HL-60 (cell line): Measurements from ENCODE around the gene CTNNAL1.

ENCODE experiments used
- GABPA ChIP-seq: IDR thresholded peaks from 2 replicates; pipeline ENCODE4 v1.6.1; 2012; ENCODE audit warnings: low read depth
- POLR2AphosphoS5 ChIP-seq: IDR thresholded peaks from 2 replicates; pipeline ENCODE4 v1.6.1; 2012; ENCODE audit warnings: low read depth
- SPI1 ChIP-seq: IDR thresholded peaks from 2 replicates; pipeline ENCODE4 v1.6.1; 2012; ENCODE audit warnings: low read depth, mild to moderate bottlenecking, borderline replicate concordance
- TF ChIP-seq, protein P1 (sequence below): IDR thresholded peaks from one replicate; pipeline ENCODE4 v1.5.1; 2011; ENCODE audit warnings: low read length, control low read depth, inconsistent platforms; ENCODE audit not compliant: insufficient read depth
- TF ChIP-seq, protein P2 (sequence below): IDR thresholded peaks from 2 replicates; pipeline ENCODE4 v1.6.1; 2012; ENCODE audit warnings: low read depth; ENCODE audit not compliant: insufficient replicate concordance

DNA sequence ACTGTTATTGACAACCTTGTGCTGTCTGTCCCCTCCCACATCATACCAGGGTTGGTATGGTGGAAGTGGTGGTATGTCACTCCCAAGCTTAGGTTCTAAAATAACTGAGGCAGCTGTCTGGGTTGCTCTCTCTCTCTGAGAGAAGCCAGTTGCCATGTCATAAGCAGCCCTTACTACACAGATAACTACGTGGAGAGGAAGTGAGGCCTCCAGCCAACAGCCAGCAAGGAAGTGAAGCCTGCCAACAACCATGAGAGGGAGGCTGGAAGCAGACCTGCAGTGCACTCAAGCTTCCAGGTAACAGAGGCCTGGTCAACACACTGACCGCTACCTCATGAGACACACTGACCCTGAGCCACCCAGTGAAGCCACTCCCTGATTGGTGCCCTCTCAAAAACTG lies 18.6 kb downstream of the CTNNAL1 start:
- TF ChIP-seq, protein P1, sequence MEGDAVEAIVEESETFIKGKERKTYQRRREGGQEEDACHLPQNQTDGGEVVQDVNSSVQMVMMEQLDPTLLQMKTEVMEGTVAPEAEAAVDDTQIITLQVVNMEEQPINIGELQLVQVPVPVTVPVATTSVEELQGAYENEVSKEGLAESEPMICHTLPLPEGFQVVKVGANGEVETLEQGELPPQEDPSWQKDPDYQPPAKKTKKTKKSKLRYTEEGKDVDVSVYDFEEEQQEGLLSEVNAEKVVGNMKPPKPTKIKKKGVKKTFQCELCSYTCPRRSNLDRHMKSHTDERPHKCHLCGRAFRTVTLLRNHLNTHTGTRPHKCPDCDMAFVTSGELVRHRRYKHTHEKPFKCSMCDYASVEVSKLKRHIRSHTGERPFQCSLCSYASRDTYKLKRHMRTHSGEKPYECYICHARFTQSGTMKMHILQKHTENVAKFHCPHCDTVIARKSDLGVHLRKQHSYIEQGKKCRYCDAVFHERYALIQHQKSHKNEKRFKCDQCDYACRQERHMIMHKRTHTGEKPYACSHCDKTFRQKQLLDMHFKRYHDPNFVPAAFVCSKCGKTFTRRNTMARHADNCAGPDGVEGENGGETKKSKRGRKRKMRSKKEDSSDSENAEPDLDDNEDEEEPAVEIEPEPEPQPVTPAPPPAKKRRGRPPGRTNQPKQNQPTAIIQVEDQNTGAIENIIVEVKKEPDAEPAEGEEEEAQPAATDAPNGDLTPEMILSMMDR, result no peak
- TF ChIP-seq GABPA (no peak), POLR2AphosphoS5 (0 out of 2 replicates have a peak, but pooled peaks have one; percentile 36), SPI1 (peak; percentile 96)
- TF ChIP-seq, protein P2, sequence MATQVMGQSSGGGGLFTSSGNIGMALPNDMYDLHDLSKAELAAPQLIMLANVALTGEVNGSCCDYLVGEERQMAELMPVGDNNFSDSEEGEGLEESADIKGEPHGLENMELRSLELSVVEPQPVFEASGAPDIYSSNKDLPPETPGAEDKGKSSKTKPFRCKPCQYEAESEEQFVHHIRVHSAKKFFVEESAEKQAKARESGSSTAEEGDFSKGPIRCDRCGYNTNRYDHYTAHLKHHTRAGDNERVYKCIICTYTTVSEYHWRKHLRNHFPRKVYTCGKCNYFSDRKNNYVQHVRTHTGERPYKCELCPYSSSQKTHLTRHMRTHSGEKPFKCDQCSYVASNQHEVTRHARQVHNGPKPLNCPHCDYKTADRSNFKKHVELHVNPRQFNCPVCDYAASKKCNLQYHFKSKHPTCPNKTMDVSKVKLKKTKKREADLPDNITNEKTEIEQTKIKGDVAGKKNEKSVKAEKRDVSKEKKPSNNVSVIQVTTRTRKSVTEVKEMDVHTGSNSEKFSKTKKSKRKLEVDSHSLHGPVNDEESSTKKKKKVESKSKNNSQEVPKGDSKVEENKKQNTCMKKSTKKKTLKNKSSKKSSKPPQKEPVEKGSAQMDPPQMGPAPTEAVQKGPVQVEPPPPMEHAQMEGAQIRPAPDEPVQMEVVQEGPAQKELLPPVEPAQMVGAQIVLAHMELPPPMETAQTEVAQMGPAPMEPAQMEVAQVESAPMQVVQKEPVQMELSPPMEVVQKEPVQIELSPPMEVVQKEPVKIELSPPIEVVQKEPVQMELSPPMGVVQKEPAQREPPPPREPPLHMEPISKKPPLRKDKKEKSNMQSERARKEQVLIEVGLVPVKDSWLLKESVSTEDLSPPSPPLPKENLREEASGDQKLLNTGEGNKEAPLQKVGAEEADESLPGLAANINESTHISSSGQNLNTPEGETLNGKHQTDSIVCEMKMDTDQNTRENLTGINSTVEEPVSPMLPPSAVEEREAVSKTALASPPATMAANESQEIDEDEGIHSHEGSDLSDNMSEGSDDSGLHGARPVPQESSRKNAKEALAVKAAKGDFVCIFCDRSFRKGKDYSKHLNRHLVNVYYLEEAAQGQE, result no peak
